ENCODE data around the gene PARD6B. TPM values are rescaled to one million over a fixed set of nuclear protein-coding genes. Genes with fewer than 3 reads are reported as not detected.
A peak's percentile ranks its signal among the peaks of the same experiment; 100 is the strongest.
"Not testable (repeated sequence)": the region's sequence is repeated elsewhere in the genome, so short reads cannot be mapped to it uniquely, and the experiment has no call there.

The PARD6B gene
- total and polyA plus RNA-seq, 4 experiments from 2014 or later, result 0.71 to 12.7 (median 5.9) TPM

- ChIA-PET CTCF (ENCODE audit: partially characterized antibody) (interaction anchor here (1.2 to 1.4 kb wide), 2 partner anchors 130 to 508 kb away, joined by 3 to 4 read pairs; no protein-coding TSS in a partner anchor), POLR2A (ENCODE audit: partially characterized antibody) (no interaction called here)
- Histone ChIP-seq H3K27ac (ENCODE audit: low read depth, low read length) (no peak overlapping the region), H3K36me3 (ENCODE audit: insufficient read depth, low read length) (no peaks in the 10 kb centered on the region), H3K4me3 (ENCODE audit: low read length in 2 of 2) (no peak overlapping the region), H3K27me3 (ENCODE audit: insufficient read depth, low read length) (no peaks in the 10 kb centered on the region), H3K4me1 (ENCODE audit: insufficient read depth, low read length) (peaks cover 10% of the 10 kb centered on the region), H3K9me3 (ENCODE audit: control insufficient read depth in 1 of 2, low read length in 2 of 2) (no peaks in the 10 kb centered on the region)
- intact Hi-C loops (cut with micrococcal nuclease), result no loop called here
- H3K4me3 Mint-ChIP-seq, result no peak overlapping the region
- H3K9me3 Mint-ChIP-seq, result no peaks in the 10 kb centered on the region
- DNase-seq, result no peak
- H3K4me1 Mint-ChIP-seq, result peaks cover 6 to 10% (median 9%) of the 10 kb centered on the region in 4 donors
- H3K27me3 Mint-ChIP-seq, result no peaks in the 10 kb centered on the region
- no peaks in the 10 kb centered on the region for H3K36me3 Mint-ChIP-seq
- no peak overlapping the region for H3K27ac Mint-ChIP-seq
Measured at GRCh38 chr20:50799176-50799889, 68.0 kb downstream of the PARD6B start.

- H3K9me3 ChIP-seq (ENCODE audit: control insufficient read depth in 1 of 2, low read length in 2 of 2), result no peaks in the 10 kb centered on the region
- intact Hi-C loops (cut with micrococcal nuclease), result no loop called here
- Mint-ChIP-seq H3K9me3 (no peaks in the 10 kb centered on the region), H3K36me3 (no peaks in the 10 kb centered on the region), H3K27me3 (no peaks in the 10 kb centered on the region), H3K27ac (no peak overlapping the region), H3K4me3 (no peak overlapping the region), H3K4me1 (peaks cover 13 to 16% (median 16%) of the 10 kb centered on the region in 4 donors)
- H3K4me3 ChIP-seq (ENCODE audit: low read length in 2 of 2), result no peak overlapping the region
- ChIA-PET POLR2A (ENCODE audit: partially characterized antibody) (no interaction called here), CTCF (ENCODE audit: partially characterized antibody) (interaction anchor here (1.2 to 1.4 kb wide), 2 partner anchors 129 to 507 kb away, joined by 3 to 4 read pairs; no protein-coding TSS in a partner anchor)
- no peaks in the 10 kb centered on the region for H3K36me3 ChIP-seq (ENCODE audit: insufficient read depth, low read length)
- H3K4me1 ChIP-seq (ENCODE audit: insufficient read depth, low read length), result peaks cover 14% of the 10 kb centered on the region
- no peak overlapping the region for H3K27ac ChIP-seq (ENCODE audit: low read depth, low read length)
- DNase-seq, result no peak
- H3K27me3 ChIP-seq (ENCODE audit: insufficient read depth, low read length), result no peaks in the 10 kb centered on the region
Measured at GRCh38 chr20:50799890-50800550, 68.6 kb downstream of the PARD6B start.

- H3K9me3 ChIP-seq (ENCODE audit: control insufficient read depth in 1 of 2, low read length in 2 of 2); H3K9me3 Mint-ChIP-seq; intact Hi-C loops (cut with micrococcal nuclease); H3K27me3 ChIP-seq (ENCODE audit: insufficient read depth, low read length); H3K36me3 ChIP-seq (ENCODE audit: insufficient read depth, low read length); H3K36me3 Mint-ChIP-seq; H3K4me3 ChIP-seq (ENCODE audit: low read length in 2 of 2); H3K4me3 Mint-ChIP-seq; POLR2A ChIA-PET (ENCODE audit: partially characterized antibody); H3K27ac ChIP-seq (ENCODE audit: low read depth, low read length); H3K27me3 Mint-ChIP-seq; DNase-seq: not testable (repeated sequence)
- Mint-ChIP-seq H3K27ac (peak overlapping the region in 3 of 7 donors; percentile 50 to 79 (median 61)), H3K4me1 (peaks cover 11 to 21% (median 15%) of the 10 kb centered on the region in 4 donors)
- peaks cover 16% of the 10 kb centered on the region for H3K4me1 ChIP-seq (ENCODE audit: insufficient read depth, low read length)
- CTCF ChIA-PET (ENCODE audit: partially characterized antibody), result interaction anchor here (1.1 kb wide), 1 partner anchor 11 kb away, joined by 3 read pairs; no protein-coding TSS in a partner anchor
Measured at GRCh38 chr20:50800986-50801746, 69.8 kb downstream of the PARD6B start.

GRCh38 chr20:50801747-50802125 lies 70.4 kb downstream of the PARD6B start:
- Mint-ChIP-seq H3K9me3 (no peaks in the 10 kb centered on the region), H3K4me3 (no peak overlapping the region), H3K36me3 (no peaks in the 10 kb centered on the region), H3K4me1 (peaks cover 12 to 24% (median 15%) of the 10 kb centered on the region in 4 donors), H3K27me3 (no peaks in the 10 kb centered on the region), H3K27ac (peak overlapping the region in 2 of 7 donors; percentile 68 to 79)
- Histone ChIP-seq H3K9me3 (ENCODE audit: control insufficient read depth in 1 of 2, low read length in 2 of 2) (no peaks in the 10 kb centered on the region), H3K4me1 (ENCODE audit: insufficient read depth, low read length) (peaks cover 16% of the 10 kb centered on the region), H3K4me3 (ENCODE audit: low read length in 2 of 2) (no peak overlapping the region), H3K27me3 (ENCODE audit: insufficient read depth, low read length) (no peaks in the 10 kb centered on the region), H3K27ac (ENCODE audit: low read depth, low read length) (no peak overlapping the region), H3K36me3 (ENCODE audit: insufficient read depth, low read length) (no peaks in the 10 kb centered on the region)
- CTCF ChIA-PET (ENCODE audit: partially characterized antibody), result interaction anchor here (1.1 to 1.3 kb wide), 2 partner anchors 11 to 127 kb away, joined by 3 to 4 read pairs; no protein-coding TSS in a partner anchor
- intact Hi-C loops (cut with micrococcal nuclease), result no loop called here
- no peak for DNase-seq
- POLR2A ChIA-PET (ENCODE audit: partially characterized antibody), result no interaction called here

GRCh38 chr20:50802289-50802688 lies 70.9 kb downstream of the PARD6B start:
- H3K9me3 Mint-ChIP-seq, result no peaks in the 10 kb centered on the region
- H3K27ac ChIP-seq (ENCODE audit: low read depth, low read length), result no peak overlapping the region
- H3K4me3 Mint-ChIP-seq, result no peak overlapping the region
- intact Hi-C loops (cut with micrococcal nuclease), result no loop called here
- H3K9me3 ChIP-seq (ENCODE audit: control insufficient read depth in 1 of 2, low read length in 2 of 2), result no peaks in the 10 kb centered on the region
- ChIA-PET POLR2A (ENCODE audit: partially characterized antibody) (no interaction called here), CTCF (ENCODE audit: partially characterized antibody) (interaction anchor here (1.1 to 2.2 kb wide), 3 partner anchors 8 to 126 kb away, joined by 3 to 16 read pairs (median 4); partner anchors contain the start of gene BCAS4)
- DNase-seq, result no peak
- no peaks in the 10 kb centered on the region for H3K27me3 Mint-ChIP-seq
- H3K36me3 Mint-ChIP-seq, result no peaks in the 10 kb centered on the region
- no peak overlapping the region for H3K27ac Mint-ChIP-seq
- no peak overlapping the region for H3K4me3 ChIP-seq (ENCODE audit: low read length in 2 of 2)
- peaks cover 12 to 24% (median 14%) of the 10 kb centered on the region in 4 donors for H3K4me1 Mint-ChIP-seq
- H3K4me1 ChIP-seq (ENCODE audit: insufficient read depth, low read length), result peaks cover 16% of the 10 kb centered on the region
- no peaks in the 10 kb centered on the region for H3K27me3 ChIP-seq (ENCODE audit: insufficient read depth, low read length)
- H3K36me3 ChIP-seq (ENCODE audit: insufficient read depth, low read length), result no peaks in the 10 kb centered on the region

GRCh38 chr20:50804437-50805348 lies 73.3 kb downstream of the PARD6B start:
- no peaks in the 10 kb centered on the region for H3K36me3 ChIP-seq (ENCODE audit: insufficient read depth, low read length)
- ChIA-PET POLR2A (ENCODE audit: partially characterized antibody) (interaction anchor here (1.0 to 1.8 kb wide), 4 partner anchors 10 to 153 kb away, joined by 3 to 10 read pairs (median 4); partner anchors contain the start of genes ADNP, BCAS4 and DPM1), CTCF (ENCODE audit: partially characterized antibody) (interaction anchor here (1.2 to 2.2 kb wide), 6 partner anchors 10 to 127 kb away, joined by 3 to 16 read pairs (median 4); partner anchors contain the start of genes ADNP and BCAS4)
- DNase-seq, result peak; percentile 23 to 52 (median 37)
- Mint-ChIP-seq H3K4me1 (peaks cover 14 to 24% (median 18%) of the 10 kb centered on the region in 4 donors), H3K27me3 (no peaks in the 10 kb centered on the region), H3K27ac (peak overlapping the region; percentile 77 to 94 (median 90)), H3K4me3 (peak overlapping the region in 7 of 8 donors; percentile 22 to 74 (median 59)), H3K36me3 (no peaks in the 10 kb centered on the region), H3K9me3 (no peaks in the 10 kb centered on the region)
- H3K27ac ChIP-seq (ENCODE audit: low read depth, low read length), result peak overlapping the region; percentile 45
- H3K27me3 ChIP-seq (ENCODE audit: insufficient read depth, low read length), result no peaks in the 10 kb centered on the region
- H3K9me3 ChIP-seq (ENCODE audit: control insufficient read depth in 1 of 2, low read length in 2 of 2), result no peaks in the 10 kb centered on the region
- H3K4me3 ChIP-seq (ENCODE audit: low read length in 2 of 2), result peak overlapping the region in 1 of 2 donors; percentile 22
- peaks cover 16% of the 10 kb centered on the region for H3K4me1 ChIP-seq (ENCODE audit: insufficient read depth, low read length)
- intact Hi-C loops (cut with micrococcal nuclease), result loop anchor here (1.0 kb wide), 1 partner anchor 9 kb away; the partner anchor contains the start of gene BCAS4
